SK-N-DZ (cell line): Measurements from ENCODE around the gene SHISAL2B. TPM values are rescaled to one million over a fixed set of nuclear protein-coding genes. Genes with fewer than 3 reads are reported as not detected.
"Not testable (repeated sequence)": the region's sequence is repeated elsewhere in the genome, so short reads cannot be mapped to it uniquely, and the experiment has no call there.

Source experiments
- DNase-seq: peaks from one replicate; pipeline ENCODE4 v3.0.0-alpha.2; 2015; ENCODE audit warnings: low spot score
- polyA plus RNA-seq, 2 experiments: library from polyadenylated mRNA; depleted of rRNA; stranded (reverse); fragments of >200 nt; gene quantifications; 2 replicates each; pipeline ENCODE4 v1.2.3, GENCODE V29; 2014

Gene SHISAL2B
- polyA plus RNA-seq (2014; cell fraction: cytosol; rRNA removed) = 2.3 TPM in 1 of 2 replicates, not detected in the other
- polyA plus RNA-seq (2014; cell fraction: nucleus; rRNA removed) = 0.92 TPM in 1 of 2 replicates, not detected in the other

DNA sequence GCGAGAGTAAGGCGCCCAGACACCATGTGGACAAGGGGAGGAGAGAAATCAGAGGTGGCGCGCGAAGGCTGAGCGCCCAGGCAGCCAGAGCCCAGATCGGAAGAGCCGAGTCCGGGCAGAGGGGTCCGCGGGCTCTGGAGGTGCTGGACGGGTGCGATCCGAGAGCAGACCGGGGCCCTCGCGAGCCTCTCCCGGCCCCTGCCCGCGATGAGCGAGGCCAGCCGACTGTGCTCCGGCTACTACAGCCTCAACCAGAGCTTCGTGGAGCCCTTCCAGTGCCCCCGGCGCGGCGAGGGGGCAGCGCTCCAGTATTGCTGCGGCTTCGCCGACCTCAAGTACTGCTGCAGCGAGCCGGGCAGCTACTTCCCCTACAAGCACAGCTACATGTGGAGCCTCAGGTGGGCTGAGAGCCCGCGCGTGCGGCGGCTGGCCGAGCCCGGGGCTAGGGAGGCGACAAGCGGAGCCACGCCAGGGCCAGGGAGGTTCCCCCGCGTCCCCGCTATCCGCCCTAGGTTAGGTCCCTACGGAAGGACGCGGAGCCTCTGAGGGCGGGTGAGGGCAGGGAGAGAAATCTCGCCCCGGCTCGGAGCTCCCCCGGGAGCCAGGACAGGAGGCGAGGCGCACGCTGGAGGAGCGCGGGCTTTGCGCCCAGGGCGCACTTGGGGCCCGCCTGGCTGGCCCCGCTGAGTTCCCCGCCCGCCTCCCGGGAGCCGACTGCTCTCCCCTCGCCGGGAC lies at the start of gene SHISAL2B:
SHISAL2B (plus strand) TSS at position 87 of the 735 bp plus-strand sequence; CDS start at position 208, 121 bp downstream.
- DNase-seq = peak; percentile 54

DNA sequence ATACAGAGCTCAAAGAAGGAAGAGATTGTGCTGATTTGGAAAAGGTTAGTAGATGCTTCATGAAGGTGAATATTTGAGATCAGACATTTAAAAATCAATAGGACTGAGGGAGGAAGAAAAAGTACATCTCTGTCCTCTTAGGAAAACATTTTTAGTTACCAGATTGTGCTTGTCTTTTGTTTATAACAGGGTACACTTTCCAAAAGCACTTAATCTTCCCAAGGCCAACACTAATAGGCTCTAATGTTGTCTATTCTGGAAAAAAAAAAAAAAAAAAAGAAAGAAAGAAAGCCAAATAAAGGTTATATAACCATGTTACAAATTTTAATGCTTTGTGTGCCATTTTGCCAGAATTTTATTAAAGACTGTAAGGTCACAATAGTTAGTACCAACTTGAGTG lies 45.5 kb upstream of the SHISAL2B start:
- no peak for DNase-seq

DNA sequence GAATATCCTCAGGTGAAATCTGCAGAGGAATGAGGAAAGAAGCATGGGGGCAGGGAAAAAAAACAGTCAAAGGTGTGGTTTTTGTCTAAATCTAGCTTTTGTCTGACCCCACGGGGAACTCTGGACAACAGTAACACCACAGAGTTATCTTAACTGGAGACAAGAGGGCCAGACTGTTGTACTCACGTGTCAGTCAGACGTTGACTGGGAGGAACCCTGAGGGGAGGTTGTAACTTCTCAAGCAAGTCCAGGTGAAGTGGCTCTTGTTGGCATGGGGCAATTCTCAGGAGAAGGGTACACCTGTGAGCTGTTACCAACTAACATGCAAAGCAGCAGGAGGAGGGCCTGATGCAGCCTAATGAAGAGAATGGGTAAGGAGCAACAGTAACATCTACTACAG lies 44.1 kb upstream of the SHISAL2B start:
- no peak for DNase-seq

DNA sequence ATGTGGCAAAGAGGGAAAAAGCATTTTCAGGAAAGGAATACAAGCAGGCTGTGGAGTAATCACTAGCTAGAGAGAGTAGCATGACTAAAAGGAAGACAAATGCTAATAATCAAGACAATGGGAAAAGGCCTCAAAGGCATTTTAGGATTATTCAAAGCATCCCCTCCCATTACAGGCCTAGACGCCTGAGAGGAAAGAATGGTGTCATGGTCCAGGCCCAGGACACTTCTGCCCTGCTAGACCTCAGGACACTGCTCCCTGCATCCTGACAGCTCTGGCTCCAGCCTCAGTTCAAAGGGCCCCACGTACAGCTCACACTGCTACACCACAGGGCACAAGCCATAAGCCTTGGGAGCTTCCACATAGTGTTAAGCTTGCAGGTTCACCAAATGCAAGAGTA lies 40.8 kb upstream of the SHISAL2B start:
- DNase-seq = no peak

DNA sequence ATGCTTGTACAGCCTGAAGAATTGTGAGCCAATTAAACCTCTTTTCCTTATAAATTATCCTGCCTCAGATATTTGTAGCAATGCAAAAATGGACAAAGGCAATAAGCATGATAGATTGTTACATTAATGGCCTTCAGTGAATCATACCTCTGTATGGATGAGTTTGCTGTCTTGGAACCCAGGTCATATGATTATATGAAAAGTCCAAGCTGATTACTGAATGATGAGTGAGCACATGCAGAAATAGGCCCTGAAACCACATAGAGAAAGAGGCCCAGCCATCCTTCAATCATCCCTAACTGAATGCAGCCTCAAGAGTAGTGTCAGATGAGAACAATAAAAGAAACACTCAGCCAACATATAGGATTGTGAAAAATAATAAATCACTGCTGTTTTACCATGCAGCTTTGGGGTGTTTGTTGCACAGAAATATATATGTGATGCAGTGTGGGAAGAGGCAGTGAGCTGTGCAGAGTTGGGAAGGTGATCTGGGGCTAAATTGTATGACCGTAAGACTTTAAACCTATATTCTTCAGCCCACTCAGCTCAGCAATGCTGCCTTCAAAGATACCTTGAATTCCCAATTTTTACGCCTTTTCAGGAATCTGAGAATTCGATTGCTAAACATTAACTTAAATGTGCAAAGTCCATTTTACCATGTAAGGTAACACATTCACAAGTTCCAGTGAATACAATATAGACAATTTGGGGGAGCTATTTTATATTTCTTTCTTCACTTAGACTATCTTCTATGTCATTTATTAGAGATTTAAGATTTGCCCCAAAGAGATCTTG lies 36.3 kb upstream of the SHISAL2B start:
- DNase-seq = no peak

DNA sequence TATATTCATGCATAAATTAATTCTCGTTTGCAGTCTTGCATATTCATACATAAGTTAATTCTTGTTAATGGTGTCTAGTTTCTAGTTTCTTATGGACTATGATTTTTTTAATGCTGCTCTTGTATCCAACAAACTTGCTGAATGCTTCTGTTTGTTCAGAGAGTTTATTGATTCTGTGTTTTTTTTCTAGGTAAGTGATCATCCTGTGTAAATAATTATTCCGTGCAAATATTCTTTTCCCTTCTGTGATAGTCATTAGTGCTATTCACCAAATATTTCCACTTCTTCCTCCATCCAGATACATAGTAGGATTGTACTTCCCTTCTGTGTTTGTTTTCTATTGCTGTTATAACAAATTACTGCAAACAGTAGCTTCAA lies 35.8 kb upstream of the SHISAL2B start:
- DNase-seq = no peak

DNA sequence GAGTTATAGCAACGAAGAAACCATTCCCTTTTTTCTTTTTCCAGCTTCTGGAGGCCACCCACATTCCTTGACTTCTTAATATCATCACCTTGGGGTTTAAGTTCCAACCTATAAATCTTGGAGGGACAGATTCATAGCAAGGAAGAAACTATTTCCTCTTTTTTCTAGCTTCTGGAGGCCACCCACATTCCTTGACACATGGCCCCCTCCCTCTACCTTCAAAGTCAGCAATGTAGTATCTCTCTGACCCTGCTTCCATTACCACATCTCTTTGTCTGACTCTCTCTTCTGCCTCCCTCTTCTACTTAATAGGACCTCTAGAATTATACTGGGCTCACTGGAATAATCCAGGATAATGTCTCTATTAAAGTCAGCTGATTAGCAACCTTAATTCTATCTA lies 34.7 kb upstream of the SHISAL2B start:
- DNase-seq = no peak

DNA sequence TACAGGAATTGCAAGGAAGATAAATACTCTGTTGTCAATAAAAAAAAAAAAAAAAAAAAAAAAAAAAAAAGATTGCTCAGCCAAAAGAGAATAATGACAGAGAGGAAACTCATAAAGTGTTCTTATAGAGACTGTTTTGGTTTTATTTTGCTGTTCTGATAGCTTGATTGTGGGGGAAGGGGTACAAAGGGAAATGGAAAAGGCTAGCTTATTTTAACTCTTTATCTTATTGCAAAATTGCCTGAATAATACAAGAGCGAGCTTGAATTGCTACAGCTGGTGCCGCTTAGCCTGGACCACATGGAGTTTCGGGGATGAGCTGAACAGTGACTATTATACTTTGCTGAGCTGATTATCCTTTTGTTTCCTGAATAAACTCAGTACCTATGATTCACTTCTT lies 31.0 kb upstream of the SHISAL2B start:
- DNase-seq = no peak

DNA sequence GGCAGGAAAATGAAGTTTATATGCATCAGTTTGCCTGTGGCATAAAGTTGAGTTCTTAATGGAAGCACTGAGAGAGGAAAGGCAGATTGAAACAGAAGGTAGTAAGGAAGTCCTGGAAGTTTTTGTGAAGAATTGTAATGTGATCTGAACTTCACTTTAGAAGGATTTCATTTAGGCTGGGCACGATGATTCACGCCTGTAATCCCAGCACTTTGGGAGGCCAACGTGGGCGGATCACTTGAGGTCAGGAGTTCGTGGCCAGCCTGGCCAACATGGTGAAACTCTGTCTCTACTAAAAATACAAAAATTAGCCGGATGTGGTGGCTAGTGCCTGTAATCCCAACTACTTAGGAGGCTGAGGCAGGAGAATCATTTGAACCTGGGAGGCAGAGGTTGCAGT lies 27.1 kb upstream of the SHISAL2B start:
- not testable (repeated sequence) for DNase-seq

DNA sequence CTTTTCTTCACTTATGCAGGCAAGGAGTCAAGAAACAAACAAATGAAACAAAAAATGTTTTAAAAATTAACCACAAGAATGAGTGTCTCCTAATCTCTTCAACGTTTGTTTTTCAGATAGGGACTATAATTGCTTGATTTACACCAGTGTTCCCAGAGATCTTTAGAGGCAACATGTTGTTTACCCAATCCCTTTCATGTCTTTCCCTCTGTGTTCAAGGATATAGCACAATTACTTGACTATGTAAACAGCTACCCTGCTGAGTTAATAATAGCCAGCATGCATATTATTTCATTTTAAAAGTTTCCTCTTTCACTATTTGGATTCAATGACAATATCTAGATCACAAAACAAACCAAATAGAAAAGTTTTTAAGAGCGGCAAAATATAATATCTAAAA lies 25.1 kb upstream of the SHISAL2B start:
- no peak for DNase-seq

DNA sequence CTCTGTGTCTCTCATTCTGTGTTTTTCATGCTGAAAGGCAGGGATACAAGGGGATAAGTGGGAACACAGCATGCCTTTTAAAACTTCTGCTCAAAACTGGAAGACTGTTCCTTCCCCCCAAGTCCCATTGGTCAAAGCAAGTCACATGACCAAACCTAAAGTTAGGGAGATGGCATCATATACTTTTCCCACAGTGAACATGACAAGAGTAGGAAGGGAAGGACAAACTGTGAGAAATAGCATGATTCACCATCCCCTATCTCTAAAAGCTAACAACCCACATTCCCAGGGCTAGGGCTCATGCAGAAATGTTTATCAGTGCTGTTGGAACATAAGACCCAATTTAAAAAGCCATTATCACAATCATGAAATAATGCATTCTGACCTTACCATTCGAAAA lies 24.2 kb upstream of the SHISAL2B start:
- DNase-seq = no peak

DNA sequence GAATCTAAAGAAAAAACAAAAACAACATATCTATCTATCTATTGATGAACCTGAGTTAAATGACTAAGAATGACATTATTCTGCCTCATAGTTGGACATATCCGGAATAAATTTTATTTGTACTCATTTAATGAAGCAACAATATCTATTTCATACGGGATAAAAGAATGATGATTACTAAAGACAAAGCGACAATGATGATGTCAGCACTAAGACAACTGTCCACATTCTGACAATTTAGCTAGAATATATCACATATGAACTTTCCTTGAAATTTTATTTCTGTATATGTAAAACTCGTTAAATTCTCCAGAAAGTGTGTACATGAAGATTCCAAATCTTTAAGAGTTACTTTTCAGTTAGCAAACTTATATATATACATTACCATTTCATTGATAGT lies 23.2 kb upstream of the SHISAL2B start:
- no peak for DNase-seq

DNA sequence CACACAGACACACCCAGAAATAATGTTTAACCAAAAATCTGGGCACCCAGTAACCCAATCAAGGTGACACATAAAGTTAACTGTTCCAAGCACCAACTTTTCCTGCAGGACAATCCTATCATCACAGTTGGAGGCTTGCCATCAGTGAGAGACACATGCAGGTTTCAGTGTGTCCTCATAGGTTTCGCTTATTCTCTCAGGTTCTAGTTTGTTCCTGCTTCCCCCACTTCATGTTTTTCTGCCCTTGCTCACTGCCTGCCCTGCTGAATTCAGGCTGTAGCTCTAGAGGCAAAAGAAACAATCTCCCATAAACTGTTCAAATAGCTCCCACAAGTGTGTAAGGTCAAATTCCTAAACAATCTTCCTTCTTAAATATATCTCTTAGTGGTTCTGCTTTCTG lies 20.0 kb upstream of the SHISAL2B start:
- DNase-seq = no peak

DNA sequence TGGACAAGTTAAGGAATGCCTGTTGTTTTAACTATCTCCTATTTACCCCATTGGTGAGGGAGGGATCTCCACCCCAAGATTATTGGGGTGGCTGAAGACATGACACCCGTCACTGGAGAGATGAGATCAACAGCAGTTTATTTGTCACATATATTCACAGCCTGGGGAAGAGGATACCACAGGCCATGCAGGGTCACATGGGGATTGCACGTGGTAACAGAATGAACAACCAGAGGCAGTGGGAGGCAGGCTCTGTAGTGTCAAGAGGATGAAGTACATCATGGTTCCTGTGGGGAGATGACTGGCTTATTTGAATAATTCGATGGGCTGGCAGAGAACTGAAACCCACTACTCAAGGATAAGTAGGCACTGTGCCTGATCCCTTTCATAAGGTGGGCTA lies 18.6 kb upstream of the SHISAL2B start:
- no peak for DNase-seq

DNA sequence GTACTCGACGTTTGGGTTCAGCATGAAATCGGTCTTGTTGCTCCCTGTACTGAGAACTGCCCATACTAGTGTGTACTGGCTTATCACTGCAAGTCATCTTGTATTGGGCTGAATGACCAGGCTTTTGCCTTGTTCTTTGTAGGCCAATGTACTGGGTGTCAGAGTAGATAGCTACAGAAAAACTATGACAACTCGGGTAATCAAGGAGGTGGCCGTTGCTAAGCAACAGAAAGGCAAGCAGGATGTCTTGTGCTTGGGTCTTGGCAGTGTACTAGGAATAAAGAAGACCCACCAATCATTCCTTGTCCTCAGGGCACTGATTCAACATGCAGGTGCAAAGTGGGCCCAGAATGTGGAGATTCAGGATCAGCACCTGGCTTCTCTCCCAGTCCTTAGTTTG lies 11.9 kb upstream of the SHISAL2B start:
- peak; percentile 5 for DNase-seq

DNA sequence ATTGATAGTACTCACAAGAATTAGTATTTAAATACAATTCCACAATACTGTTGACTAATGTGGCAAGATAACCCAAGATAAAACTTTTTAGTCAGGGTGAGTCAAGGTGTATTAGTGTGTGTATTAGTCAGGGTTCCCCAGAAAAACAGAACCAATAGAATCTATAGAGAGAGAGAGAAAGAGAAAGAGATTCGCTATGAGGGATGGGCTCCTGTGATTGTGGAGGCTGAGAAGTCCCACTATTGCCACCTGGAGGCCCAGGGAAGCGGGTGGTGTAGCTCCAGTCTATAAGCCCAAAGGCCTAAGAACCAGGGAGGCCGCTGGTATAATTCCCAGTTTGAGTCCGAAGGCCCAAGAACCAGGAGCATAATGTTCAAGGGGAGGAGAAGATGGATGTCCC lies 10.0 kb upstream of the SHISAL2B start:
- DNase-seq = peak; percentile 11

DNA sequence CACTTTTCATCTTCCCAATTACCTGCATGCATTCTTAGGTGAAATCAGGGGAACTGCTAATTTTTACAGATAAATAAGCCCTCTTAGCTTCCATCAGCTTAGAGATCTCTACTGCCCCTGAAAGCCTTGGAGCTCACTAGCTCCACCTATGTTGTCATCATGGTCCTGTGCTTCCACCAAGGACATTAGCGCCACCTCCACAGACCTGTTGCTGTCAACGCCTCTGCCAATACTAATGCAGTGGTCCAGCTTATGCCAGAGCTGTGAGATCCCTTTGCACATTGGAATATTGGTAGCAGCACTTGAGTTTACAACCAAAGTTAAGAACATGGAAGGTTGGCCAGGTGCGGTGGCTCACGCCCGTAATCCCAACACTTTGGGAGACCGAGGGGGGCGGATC lies 7.7 kb upstream of the SHISAL2B start:
- no peak for DNase-seq

DNA sequence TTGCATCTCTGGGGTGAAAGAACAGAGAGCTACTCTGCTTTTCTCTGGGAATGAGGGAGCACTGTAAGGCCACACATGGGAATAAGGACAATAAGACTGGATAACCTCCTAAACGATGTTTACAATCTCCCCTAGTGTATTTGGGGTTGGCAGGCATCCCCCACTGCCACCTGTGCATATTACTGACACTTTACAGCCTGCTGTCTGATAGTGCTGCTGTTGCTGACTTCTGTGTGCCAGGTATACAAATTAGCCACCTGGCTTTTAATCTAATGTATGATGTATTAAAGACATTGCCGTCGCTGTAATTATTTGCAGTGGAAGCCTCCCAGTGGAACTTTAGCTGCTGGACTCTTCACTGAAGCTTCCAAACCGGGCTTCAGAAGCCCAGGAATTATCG lies 4.4 kb upstream of the SHISAL2B start:
- no peak for DNase-seq

DNA sequence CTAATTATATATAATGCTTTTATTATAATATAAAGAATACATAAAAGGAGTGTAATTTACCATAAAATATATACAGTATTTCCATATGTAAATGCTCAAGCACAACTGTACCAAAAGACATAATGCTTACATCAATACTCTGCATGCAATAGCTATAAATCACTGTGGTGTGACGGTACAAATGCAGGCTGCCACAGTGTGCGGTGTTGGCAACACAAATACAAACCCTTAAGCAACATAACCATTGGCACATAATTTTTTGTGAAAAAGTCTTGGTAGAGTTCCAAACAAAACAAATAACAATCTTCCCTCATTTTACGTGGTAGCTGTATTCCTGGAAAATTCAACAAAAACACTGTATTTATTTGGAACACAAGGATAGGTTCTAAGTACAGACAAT lies 1.9 kb upstream of the SHISAL2B start:
- no peak for DNase-seq

DNA sequence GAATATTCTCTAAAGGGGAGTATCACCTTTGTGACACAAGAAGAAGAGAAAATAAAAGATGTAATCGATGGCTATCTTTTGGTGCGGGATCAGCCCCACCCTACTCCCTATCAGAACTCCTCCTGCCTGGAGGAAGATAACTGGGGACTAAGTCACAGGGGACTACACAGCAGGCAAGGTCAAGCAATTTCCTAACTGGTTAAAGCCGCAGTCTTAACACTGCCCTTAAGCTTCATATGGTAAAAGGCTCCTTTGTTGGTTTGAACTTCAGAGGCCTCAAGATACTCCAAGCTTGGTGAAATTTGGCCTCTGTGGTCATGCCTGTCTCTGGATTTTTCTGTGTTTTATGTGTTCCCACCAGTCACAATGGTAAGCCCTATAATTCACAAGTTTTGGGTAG lies 1.3 kb upstream of the SHISAL2B start:
- no peak for DNase-seq

DNA sequence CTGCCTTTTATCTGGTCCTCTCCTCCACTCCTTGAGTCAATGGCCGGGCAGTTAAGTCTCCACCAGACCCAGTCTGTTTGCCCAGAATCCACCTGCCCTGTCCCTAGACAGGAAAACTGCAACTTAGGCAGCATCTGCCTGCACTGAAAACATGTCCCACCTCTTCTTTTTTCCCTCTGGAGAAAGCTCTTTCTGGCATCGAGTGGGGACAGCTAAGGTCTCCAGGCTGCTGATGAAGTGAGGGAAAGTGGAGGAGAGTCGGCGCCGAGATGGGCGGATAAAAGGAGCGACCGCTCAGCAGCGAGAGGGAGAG lies 243 bp upstream of the SHISAL2B start:
- no peak for DNase-seq

DNA sequence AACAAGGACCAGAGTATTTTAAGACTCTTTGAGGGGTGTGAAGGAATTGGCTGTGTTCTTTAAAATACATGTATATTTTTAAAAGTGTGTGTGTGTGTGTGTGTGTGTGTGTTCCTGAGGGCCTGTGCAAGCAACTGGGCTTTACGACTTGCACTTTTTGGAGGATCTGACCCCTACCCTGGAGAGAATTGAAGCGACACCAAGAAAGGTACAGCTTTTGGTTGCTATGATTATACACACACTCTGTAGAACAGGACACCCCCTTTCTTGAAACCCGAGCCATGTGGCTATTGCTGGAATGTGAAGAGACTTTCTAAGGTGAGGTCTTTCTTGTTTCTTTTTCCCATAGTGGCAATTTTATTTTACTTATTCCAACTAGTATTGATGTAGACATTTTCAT lies 988 bp downstream of the SHISAL2B start:
- no peak for DNase-seq

DNA sequence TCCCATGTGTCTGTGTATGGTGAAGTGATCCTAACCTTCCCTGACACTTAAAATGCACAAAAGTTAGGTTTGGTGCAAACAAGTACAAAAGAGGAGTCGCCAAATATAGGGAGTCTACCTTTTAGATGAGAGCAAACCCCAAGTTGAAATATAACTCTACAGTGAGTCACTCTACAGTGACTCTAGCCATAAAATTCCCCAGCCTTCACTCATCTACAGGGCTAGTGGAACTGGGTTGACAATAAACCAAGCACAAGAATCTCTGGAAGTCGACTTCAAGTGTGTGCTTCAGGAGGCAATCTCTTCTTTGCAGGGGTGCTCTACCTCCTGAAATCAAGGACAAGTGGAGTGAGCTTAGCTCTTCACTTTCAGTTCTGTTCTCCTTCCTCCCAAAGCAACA lies 3.3 kb downstream of the SHISAL2B start:
- DNase-seq = no peak
